Body of pancreas (tissue), 4 donors: ENCODE data around the gene APBA2.
"Not testable (repeated sequence)": the region's sequence is repeated elsewhere in the genome, so short reads cannot be mapped to it uniquely, and the experiment has no call there.

Experiments
- POLR2A ChIP-seq, 3 donors: fragments of 450-650 bp; IDR thresholded peaks; one replicate each; pipeline ENCODE4 v1.6.1; 2016; ENCODE audit warnings: antibody characterized with exemption in 3 of 3, mild to moderate bottlenecking in 2 of 3
- TF ChIP-seq, protein P1 (sequence below), 7 experiments: fragments of 450-650 bp in 4 of 7; fragments of 200-600 bp in 3 of 7; sonication (generic) in 3 of 7; IDR thresholded peaks; one replicate each; pipeline ENCODE4 v1.5.1; 2016 to 2019; ENCODE audit warnings: antibody characterized with exemption in 7 of 7

DNA sequence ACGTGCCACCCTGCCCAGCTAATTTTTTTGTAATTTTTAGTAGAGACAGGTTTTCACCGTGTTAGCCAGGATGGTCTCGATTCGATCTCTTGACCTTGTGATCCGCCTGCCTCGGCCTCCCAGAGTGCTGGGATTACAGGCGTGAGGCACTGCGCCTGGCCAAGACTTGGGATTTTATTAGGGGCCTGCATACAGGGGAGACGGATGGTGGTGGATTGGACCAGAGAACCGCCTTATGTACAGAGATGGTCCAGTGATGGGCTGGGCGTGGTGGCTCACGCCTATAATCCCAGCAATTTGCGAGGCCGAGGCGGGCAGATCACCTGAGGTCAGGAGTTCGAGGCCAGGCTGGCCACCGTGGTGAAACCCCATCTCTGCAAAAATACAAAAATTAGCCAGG is 139.6 kb downstream of the APBA2 start:
- not testable (repeated sequence) for TF ChIP-seq POLR2A (IDR thresholded peaks at IDR 0.05)
- TF ChIP-seq, protein P1, sequence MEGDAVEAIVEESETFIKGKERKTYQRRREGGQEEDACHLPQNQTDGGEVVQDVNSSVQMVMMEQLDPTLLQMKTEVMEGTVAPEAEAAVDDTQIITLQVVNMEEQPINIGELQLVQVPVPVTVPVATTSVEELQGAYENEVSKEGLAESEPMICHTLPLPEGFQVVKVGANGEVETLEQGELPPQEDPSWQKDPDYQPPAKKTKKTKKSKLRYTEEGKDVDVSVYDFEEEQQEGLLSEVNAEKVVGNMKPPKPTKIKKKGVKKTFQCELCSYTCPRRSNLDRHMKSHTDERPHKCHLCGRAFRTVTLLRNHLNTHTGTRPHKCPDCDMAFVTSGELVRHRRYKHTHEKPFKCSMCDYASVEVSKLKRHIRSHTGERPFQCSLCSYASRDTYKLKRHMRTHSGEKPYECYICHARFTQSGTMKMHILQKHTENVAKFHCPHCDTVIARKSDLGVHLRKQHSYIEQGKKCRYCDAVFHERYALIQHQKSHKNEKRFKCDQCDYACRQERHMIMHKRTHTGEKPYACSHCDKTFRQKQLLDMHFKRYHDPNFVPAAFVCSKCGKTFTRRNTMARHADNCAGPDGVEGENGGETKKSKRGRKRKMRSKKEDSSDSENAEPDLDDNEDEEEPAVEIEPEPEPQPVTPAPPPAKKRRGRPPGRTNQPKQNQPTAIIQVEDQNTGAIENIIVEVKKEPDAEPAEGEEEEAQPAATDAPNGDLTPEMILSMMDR (IDR thresholded peaks at IDR 0.05) = not testable (repeated sequence)
